Measurements from ENCODE around the gene ADH7. TPM values are rescaled to one million over a fixed set of nuclear protein-coding genes. Genes with fewer than 3 reads are reported as not detected.

ADH7 gene
- total and polyA plus RNA-seq, 2 of the 13 experiments (the other 11 are each of a cell fraction or from before 2014, with no cell fraction given): not detected

DNA sequence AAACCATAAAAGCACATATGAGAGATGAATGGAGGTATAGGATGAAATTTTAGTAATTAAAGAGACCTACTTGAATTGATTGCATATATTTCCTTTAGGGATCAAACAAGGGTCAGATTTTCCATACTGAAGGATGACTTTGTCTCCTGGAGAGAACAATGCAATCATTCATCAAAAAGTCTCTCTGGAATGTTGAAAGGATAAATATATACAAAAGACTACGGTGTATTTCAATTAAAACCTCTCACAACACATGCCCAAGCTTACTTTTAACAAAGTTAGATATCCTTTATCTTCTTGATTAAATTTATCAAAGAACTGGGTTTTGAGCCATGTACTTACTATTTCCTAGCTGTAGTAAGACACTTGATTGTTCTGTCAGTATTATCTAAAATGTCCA lies 36.8 kb upstream of the ADH7 start:
- no peak for ATAC-seq
- ChIA-PET POLR2A (no interaction called here), CTCF (ENCODE audit: low intra/inter-chr PET ratio, low total read pairs) (no interaction called here)
- Histone ChIP-seq H3K79me2 (ENCODE audit: insufficient read depth, low read length) (no peaks in the 10 kb centered on the region), H2AFZ (ENCODE audit: low read length) (no peak overlapping the region), H3K4me2 (ENCODE audit: low read depth, low read length) (no peak overlapping the region), H3K9ac (ENCODE audit: insufficient read depth, low read depth, low read length) (no peak overlapping the region), H4K20me1 (ENCODE audit: insufficient read depth, low read length) (no peaks in the 10 kb centered on the region), H3K27me3 (ENCODE audit: control insufficient read depth in 1 of 2, insufficient read depth in 2 of 2, low read length in 2 of 2) (no peaks in the 10 kb centered on the region), H3K27ac (ENCODE audit: extremely low read length, insufficient read depth, low read length) (no peak overlapping the region), H3K4me3 (replicated peaks in 1 of 3; ENCODE audit: insufficient read depth in 1 of 3, low read depth in 2 of 3, low read length in 3 of 3) (no peak overlapping the region), H3K4me1 (ENCODE audit: insufficient read depth, low read length) (no peaks in the 10 kb centered on the region), H3K36me3 (replicated peaks in 1 of 2; ENCODE audit: control insufficient read depth in 1 of 2, insufficient read depth in 2 of 2, low read length in 2 of 2) (no peaks in the 10 kb centered on the region), H3K9me3 (ENCODE audit: low read length) (no peaks in the 10 kb centered on the region)
- FAIRE-seq: no peak
- BruUV-seq (replicated peaks): no TSS peak
- peak; percentile 1 for DNase-seq (ENCODE audit: low spot score)
- TF ChIP-seq AHR (CRISPR knock-in tag; IDR thresholded peaks at IDR 0.05) (no peak), PHF8 (CRISPR knock-in tag; IDR thresholded peaks at IDR 0.05) (no peak), SP5 (CRISPR knock-in tag; IDR thresholded peaks at IDR 0.05; ENCODE audit: borderline replicate concordance, low read depth) (no peak)
- TF ChIP-seq, protein P1, sequence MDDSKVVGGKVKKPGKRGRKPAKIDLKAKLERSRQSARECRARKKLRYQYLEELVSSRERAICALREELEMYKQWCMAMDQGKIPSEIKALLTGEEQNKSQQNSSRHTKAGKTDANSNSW (CRISPR knock-in tag; IDR thresholded peaks at IDR 0.05; ENCODE audit: borderline replicate concordance): no peak
- in situ Hi-C loops (cut with HindIII; ENCODE audit: extremely low pct_ligation_motif_present, low pct_unique_long_range_greater_than_20kb) (loop anchor here (25.0 kb wide), 1 partner anchor 1010 kb away; no protein-coding TSS in a partner anchor), intact Hi-C loops (cut with micrococcal nuclease; ENCODE audit: unreplicated experiment) (no loop called here)
- 5% methylated on average over 1 of the region's 1 CpG for WGBS (ENCODE audit: low lambda C conversion rate)

DNA sequence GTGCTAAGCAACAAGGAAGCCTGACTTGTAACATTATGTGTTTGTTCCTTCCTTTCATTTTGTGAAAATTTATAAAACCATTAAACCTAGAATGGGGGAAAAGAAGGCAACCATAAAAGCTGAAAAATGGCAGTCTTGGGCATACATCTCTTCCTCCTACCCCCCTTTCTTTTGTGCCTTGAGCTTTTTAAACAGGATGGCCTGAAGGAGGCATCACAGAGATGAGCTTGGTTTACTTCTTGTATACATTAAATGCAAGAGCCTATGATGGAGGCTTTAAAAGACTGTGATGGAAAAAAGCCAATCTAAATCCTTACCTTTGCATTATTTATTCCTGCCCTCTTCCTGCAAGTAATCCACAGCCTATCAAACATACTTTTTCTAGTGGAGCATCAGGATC lies 36.2 kb upstream of the ADH7 start:
- H3K9ac ChIP-seq (ENCODE audit: insufficient read depth, low read depth, low read length): no peak overlapping the region
- DNase-seq (ENCODE audit: low spot score) (no peak), FAIRE-seq (no peak), ATAC-seq (no peak)
- ChIA-PET CTCF (ENCODE audit: low intra/inter-chr PET ratio, low total read pairs) (no interaction called here), POLR2A (no interaction called here)
- BruUV-seq (replicated peaks): no TSS peak
- H3K36me3 ChIP-seq (replicated peaks in 1 of 2; ENCODE audit: control insufficient read depth in 1 of 2, insufficient read depth in 2 of 2, low read length in 2 of 2): no peaks in the 10 kb centered on the region
- no peak overlapping the region for H3K27ac ChIP-seq (ENCODE audit: extremely low read length, insufficient read depth, low read length)
- no peak overlapping the region for H3K4me2 ChIP-seq (ENCODE audit: low read depth, low read length)
- H2AFZ ChIP-seq (ENCODE audit: low read length): no peak overlapping the region
- no peaks in the 10 kb centered on the region for H3K27me3 ChIP-seq (ENCODE audit: control insufficient read depth in 1 of 2, insufficient read depth in 2 of 2, low read length in 2 of 2)
- H3K4me3 ChIP-seq (replicated peaks in 1 of 3; ENCODE audit: insufficient read depth in 1 of 3, low read depth in 2 of 3, low read length in 3 of 3): no peak overlapping the region
- intact Hi-C loops (cut with micrococcal nuclease; ENCODE audit: unreplicated experiment): no loop called here
- TF ChIP-seq SMAD1 (CRISPR knock-in tag; IDR thresholded peaks at IDR 0.05; ENCODE audit: borderline replicate concordance, low read depth): no peak
- TF ChIP-seq ZNF761 (CRISPR knock-in tag; conservative IDR thresholded peaks at IDR 0.05): no peak
- TF ChIP-seq, protein P2, sequence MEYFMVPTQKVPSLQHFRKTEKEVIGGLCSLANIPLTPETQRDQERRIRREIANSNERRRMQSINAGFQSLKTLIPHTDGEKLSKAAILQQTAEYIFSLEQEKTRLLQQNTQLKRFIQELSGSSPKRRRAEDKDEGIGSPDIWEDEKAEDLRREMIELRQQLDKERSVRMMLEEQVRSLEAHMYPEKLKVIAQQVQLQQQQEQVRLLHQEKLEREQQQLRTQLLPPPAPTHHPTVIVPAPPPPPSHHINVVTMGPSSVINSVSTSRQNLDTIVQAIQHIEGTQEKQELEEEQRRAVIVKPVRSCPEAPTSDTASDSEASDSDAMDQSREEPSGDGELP (IDR thresholded peaks at IDR 0.05; ENCODE audit: borderline replicate concordance, low read depth): no peak
- TF ChIP-seq, protein P3, sequence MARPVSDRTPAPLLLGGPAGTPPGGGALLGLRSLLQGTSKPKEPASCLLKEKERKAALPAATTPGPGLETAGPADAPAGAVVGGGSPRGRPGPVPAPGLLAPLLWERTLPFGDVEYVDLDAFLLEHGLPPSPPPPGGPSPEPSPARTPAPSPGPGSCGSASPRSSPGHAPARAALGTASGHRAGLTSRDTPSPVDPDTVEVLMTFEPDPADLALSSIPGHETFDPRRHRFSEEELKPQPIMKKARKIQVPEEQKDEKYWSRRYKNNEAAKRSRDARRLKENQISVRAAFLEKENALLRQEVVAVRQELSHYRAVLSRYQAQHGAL (CRISPR knock-in tag; IDR thresholded peaks at IDR 0.05; ENCODE audit: not compliant biosample characterization): no peak
- no peak for TF ChIP-seq NR3C1 (CRISPR knock-in tag; IDR thresholded peaks at IDR 0.05)
- no peaks in the 10 kb centered on the region for H3K4me1 ChIP-seq (ENCODE audit: insufficient read depth, low read length)
- H4K20me1 ChIP-seq (ENCODE audit: insufficient read depth, low read length): no peaks in the 10 kb centered on the region
- in situ Hi-C loops (cut with HindIII; ENCODE audit: extremely low pct_ligation_motif_present, low pct_unique_long_range_greater_than_20kb): loop anchor here (25.0 kb wide), 1 partner anchor 1009 kb away; no protein-coding TSS in a partner anchor
- H3K9me3 ChIP-seq (ENCODE audit: low read length): no peaks in the 10 kb centered on the region
- H3K79me2 ChIP-seq (ENCODE audit: insufficient read depth, low read length): no peaks in the 10 kb centered on the region

All from HepG2 (cell line).